ENCODE measurements around the gene PRKCB. TPM values are rescaled to one million over a fixed set of nuclear protein-coding genes. Genes with fewer than 3 reads are reported as not detected.

The PRKCB gene
- total and polyA plus RNA-seq, 2 of the 8 experiments (the other 6 are each of a cell fraction or from before 2014, with no cell fraction given): 7.1 to 12.1 TPM

DNA sequence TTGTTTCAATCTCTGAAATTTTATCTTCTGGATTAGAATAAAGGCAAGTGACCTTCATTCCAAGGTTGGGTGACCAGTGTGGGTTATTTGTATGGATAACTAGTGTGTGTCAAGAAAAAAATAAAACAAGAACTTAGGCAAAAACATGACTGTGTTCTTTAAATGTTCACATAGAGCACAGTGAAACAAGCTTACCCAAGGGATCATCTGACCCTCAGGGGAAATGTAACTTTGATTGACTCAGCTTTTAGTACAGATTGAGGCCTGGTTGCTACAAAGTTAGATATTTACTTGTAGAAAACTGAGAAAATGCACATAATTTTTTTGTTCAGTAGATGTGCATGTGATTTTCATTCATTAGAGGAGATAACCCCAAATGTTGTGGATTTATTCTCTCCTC, 427.0 kb downstream of the PRKCB start:
- Histone ChIP-seq H2BK12ac (ENCODE audit: low read depth, low read length) (no peak overlapping the region), H3K9me3 (ENCODE audit: insufficient read depth in 2 of 2, low read depth in 1 of 2, low read length in 1 of 2) (no peaks in the 10 kb centered on the region), H2AFZ (ENCODE audit: low read length) (no peak overlapping the region), H3K23me2 (ENCODE audit: low read depth, low read length) (no peaks in the 10 kb centered on the region), H2BK20ac (ENCODE audit: low read length) (no peak overlapping the region), H2BK120ac (replicated peaks; ENCODE audit: low read depth, low read length) (no peak overlapping the region), H3K14ac (ENCODE audit: insufficient read length) (no peak overlapping the region), H3K4me3 (ENCODE audit: extremely low read depth in 1 of 4, insufficient read depth in 2 of 4, low read depth in 3 of 4, low read length in 4 of 4) (no peak overlapping the region), H4K91ac (replicated peaks; ENCODE audit: insufficient read length, low read length) (no peak overlapping the region), H2BK5ac (ENCODE audit: low read depth, low read length) (no peak overlapping the region), H3K4me2 (ENCODE audit: insufficient read depth in 1 of 2, low read depth in 2 of 2, low read length in 2 of 2) (no peak overlapping the region), H3K4me1 (replicated peaks in 1 of 4; ENCODE audit: control insufficient read depth in 3 of 4, insufficient read depth in 4 of 4, low read length in 3 of 4) (peaks cover 0 to 2% (median 0%) of the 10 kb centered on the region in 4 experiments; a peak in 1 of 7 replicates), H3K36me3 (ENCODE audit: control insufficient read depth in 2 of 4, insufficient read depth in 4 of 4, low read length in 3 of 4) (no peaks in the 10 kb centered on the region), H4K8ac (ENCODE audit: extremely low read depth, insufficient read depth, low read length) (no peak overlapping the region), H3K56ac (replicated peaks; ENCODE audit: insufficient read length, low read depth, low read length) (no peak overlapping the region), H3K9ac (replicated peaks in 1 of 4; ENCODE audit: extremely low read depth in 1 of 4, low read depth in 3 of 4, low read length in 3 of 4) (no peak overlapping the region), H2BK15ac (ENCODE audit: low read length) (no peak overlapping the region), H3K27me3 (replicated peaks in 1 of 4; ENCODE audit: control insufficient read depth in 3 of 4, extremely low read depth in 1 of 4, insufficient read depth in 3 of 4, low read length in 3 of 4) (no peaks in the 10 kb centered on the region; a peak in 1 of 7 replicates), H3K4ac (replicated peaks; ENCODE audit: insufficient read length, low read depth, low read length) (no peak overlapping the region), H4K5ac (ENCODE audit: insufficient read length, low read depth, low read length) (no peak overlapping the region), H2AK5ac (ENCODE audit: low read depth, low read length) (no peak overlapping the region), H3K23ac (ENCODE audit: insufficient read length) (no peak overlapping the region), H3K18ac (ENCODE audit: extremely low read depth, low read length) (no peak overlapping the region), H3K79me2 (ENCODE audit: control insufficient read depth in 1 of 2, insufficient read depth in 2 of 2, low read length in 2 of 2) (no peaks in the 10 kb centered on the region), H3K27ac (ENCODE audit: low read depth, low read length) (no peak overlapping the region), H3K79me1 (ENCODE audit: low read depth, low read length) (no peaks in the 10 kb centered on the region), H4K20me1 (replicated peaks in 1 of 2; ENCODE audit: control insufficient read depth in 1 of 2, insufficient read depth in 2 of 2, low read length in 2 of 2) (no peaks in the 10 kb centered on the region)
- ChIA-PET POLR2A (ENCODE audit: partially characterized antibody) (no interaction called here), CTCF (ENCODE audit: partially characterized antibody) (interaction anchor here (0.9 to 2.1 kb wide), 3 partner anchors 192 to 254 kb away, joined by 3 to 6 read pairs (median 5); no protein-coding TSS in a partner anchor)
- TF ChIP-seq KDM4A (IDR thresholded peaks at IDR 0.05; ENCODE audit: low read depth, low read length, severe bottlenecking) (no peak), ZNF274 (IDR thresholded peaks at IDR 0.05; ENCODE audit: borderline replicate concordance, extremely low read depth, low read length) (no peak), CHD1 (IDR thresholded peaks at IDR 0.05; ENCODE audit: low read depth, low read length) (no peak), SIN3A (conservative IDR thresholded peaks at IDR 0.05 in 1 of 2, IDR thresholded peaks at IDR 0.05 in 1 of 2; ENCODE audit: low read depth in 1 of 2, low read length in 2 of 2) (no peak), POLR2A (IDR thresholded peaks at IDR 0.05; ENCODE audit: control extremely low read depth in 1 of 2, low read depth in 2 of 2, low read length in 2 of 2) (no peak), RXRA (IDR thresholded peaks at IDR 0.05; ENCODE audit: insufficient read depth, low read depth, low read length) (no peak), CBX8 (IDR thresholded peaks at IDR 0.05; ENCODE audit: borderline replicate concordance, low read depth, low read length) (no peak), POU5F1 (IDR thresholded peaks at IDR 0.05; ENCODE audit: low read depth, low read length) (no peak), SUZ12 (IDR thresholded peaks at IDR 0.05; ENCODE audit: low read length) (no peak), CEBPB (IDR thresholded peaks at IDR 0.05; ENCODE audit: low read depth, low read length) (no peak)
- DNase-seq (ENCODE audit: low read depth in 1 of 2, low spot score in 2 of 2) (no peak), FAIRE-seq (no peak)
